ENCODE data around the gene SMIM28. TPM values are rescaled to one million over a fixed set of nuclear protein-coding genes. Genes with fewer than 3 reads are reported as not detected.

Gene SMIM28
- polyA plus RNA-seq, 1 experiment = not detected

GRCh38 chr6:138378463-138378862 lies 758 bp downstream of the SMIM28 start:
- ChIA-PET CTCF (no interaction called here), POLR2A (no interaction called here)
- Histone ChIP-seq H3K9me3 (ENCODE audit: control insufficient read depth, insufficient read depth, low read length) (no peaks in the 10 kb centered on the region; the same call in 1 of the 2 replicates), H3K27ac (ENCODE audit: low read depth, low read length) (no peak overlapping the region), H3K27me3 (ENCODE audit: control insufficient read depth, insufficient read depth, low read length) (peaks cover 7% of the 10 kb centered on the region), H3K4me3 (ENCODE audit: low read depth, low read length) (no peak overlapping the region)
- TF ChIP-seq, protein P1, sequence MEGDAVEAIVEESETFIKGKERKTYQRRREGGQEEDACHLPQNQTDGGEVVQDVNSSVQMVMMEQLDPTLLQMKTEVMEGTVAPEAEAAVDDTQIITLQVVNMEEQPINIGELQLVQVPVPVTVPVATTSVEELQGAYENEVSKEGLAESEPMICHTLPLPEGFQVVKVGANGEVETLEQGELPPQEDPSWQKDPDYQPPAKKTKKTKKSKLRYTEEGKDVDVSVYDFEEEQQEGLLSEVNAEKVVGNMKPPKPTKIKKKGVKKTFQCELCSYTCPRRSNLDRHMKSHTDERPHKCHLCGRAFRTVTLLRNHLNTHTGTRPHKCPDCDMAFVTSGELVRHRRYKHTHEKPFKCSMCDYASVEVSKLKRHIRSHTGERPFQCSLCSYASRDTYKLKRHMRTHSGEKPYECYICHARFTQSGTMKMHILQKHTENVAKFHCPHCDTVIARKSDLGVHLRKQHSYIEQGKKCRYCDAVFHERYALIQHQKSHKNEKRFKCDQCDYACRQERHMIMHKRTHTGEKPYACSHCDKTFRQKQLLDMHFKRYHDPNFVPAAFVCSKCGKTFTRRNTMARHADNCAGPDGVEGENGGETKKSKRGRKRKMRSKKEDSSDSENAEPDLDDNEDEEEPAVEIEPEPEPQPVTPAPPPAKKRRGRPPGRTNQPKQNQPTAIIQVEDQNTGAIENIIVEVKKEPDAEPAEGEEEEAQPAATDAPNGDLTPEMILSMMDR (IDR thresholded peaks at IDR 0.05; ENCODE audit: low read depth, low read length) = no peak
- DNase-seq (ENCODE audit: low read depth, low spot score) = no peak

DNA sequence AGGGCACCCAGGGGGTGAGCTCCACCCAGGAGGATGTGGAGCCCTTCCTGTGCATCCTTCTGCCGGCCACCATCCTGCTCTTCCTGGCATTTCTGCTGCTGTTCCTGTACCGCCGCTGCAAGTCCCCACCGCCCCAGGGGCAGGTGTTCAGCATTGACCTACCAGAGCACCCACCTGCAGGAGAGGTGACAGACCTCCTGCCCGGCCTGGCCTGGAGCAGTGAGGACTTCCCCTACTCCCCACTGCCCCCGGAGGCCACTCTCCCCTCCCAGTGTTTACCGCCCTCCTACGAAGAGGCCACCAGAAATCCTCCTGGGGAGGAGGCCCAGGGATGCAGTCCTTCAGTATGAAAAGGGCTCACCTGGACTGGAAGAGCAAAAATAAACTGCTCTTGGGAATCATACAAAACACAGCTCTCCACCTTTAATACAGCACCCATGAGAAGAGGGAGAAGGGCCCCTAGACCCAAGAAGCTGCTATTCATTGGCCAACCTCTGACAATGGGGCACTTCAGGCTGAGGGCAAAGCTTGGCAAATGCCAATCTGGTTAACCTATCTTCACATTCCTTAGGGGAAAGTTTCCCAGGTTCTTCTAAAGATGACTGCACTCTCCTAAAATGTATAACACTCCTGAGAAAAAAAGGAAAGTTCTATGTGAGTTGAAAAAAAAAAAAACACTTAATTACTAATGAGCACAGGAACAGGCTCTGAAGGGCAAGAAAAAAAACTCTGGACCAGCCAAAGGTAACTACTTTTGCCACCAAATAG lies 5.0 kb downstream of the SMIM28 start:
- Histone ChIP-seq H3K27ac (ENCODE audit: low read depth, low read length) (no peak overlapping the region), H3K27me3 (ENCODE audit: control insufficient read depth, insufficient read depth, low read length) (peaks cover 4% of the 10 kb centered on the region), H3K9me3 (ENCODE audit: control insufficient read depth, insufficient read depth, low read length) (no peaks in the 10 kb centered on the region; the same call in 1 of the 2 replicates), H3K4me3 (ENCODE audit: low read depth, low read length) (no peak overlapping the region)
- no peak for DNase-seq (ENCODE audit: low read depth, low spot score)
- POLR2A ChIA-PET = no interaction called here
- TF ChIP-seq, protein P1 (IDR thresholded peaks at IDR 0.05; ENCODE audit: low read depth, low read length) = no peak
- CTCF ChIA-PET = no interaction called here

DNA sequence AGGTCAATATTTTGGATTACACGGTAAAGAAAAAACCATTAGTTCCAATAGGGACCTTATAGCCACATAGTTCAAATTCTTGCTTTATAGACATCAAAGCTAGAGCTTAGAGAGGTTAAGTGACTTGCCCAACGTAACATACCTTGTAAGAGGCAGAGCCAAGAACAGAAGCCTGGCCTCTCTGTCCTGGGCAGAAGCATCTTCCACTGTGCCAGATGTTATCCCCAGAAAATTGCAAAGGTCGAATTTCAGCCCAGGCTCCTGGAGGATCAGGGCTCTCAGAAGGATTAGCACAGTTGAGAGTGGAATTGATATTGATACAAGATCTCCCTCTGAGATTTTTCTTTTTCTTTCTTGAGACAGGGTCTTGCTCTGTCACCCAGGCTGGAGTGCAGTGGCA lies 6.1 kb downstream of the SMIM28 start:
- TF ChIP-seq, protein P1 (IDR thresholded peaks at IDR 0.05; ENCODE audit: low read depth, low read length) = no peak
- DNase-seq (ENCODE audit: low read depth, low spot score) = no peak
- ChIA-PET POLR2A (no interaction called here), CTCF (no interaction called here)
- Histone ChIP-seq H3K4me3 (ENCODE audit: low read depth, low read length) (no peak overlapping the region), H3K9me3 (ENCODE audit: control insufficient read depth, insufficient read depth, low read length) (no peaks in the 10 kb centered on the region; the same call in 1 of the 2 replicates), H3K27ac (ENCODE audit: low read depth, low read length) (no peak overlapping the region), H3K27me3 (ENCODE audit: control insufficient read depth, insufficient read depth, low read length) (no peaks in the 10 kb centered on the region)

DNA sequence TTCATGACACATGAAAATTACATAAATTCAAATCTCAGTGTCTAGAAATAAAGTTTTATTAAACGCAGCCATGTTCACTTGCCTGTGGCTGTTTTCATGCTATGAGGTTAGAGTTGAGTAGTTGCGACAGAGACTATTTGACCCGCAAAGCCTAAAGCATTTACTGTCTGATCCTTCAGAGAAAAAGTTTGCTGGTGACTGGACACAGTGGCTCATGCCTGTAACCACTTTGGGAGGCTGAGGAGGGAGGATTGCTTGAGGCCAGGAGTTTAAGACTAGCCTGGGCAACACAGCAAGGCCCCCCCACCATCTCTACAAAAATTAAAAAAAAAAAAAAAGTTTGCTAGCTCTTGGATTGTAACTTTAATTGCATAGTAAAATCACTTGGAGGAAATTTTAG lies 9.2 kb downstream of the SMIM28 start:
- Histone ChIP-seq H3K9me3 (ENCODE audit: control insufficient read depth, insufficient read depth, low read length) (no peaks in the 10 kb centered on the region; the same call in 1 of the 2 replicates), H3K27me3 (ENCODE audit: control insufficient read depth, insufficient read depth, low read length) (no peaks in the 10 kb centered on the region), H3K27ac (ENCODE audit: low read depth, low read length) (no peak overlapping the region), H3K4me3 (ENCODE audit: low read depth, low read length) (no peak overlapping the region)
- DNase-seq (ENCODE audit: low read depth, low spot score) = no peak
- ChIA-PET POLR2A (no interaction called here), CTCF (no interaction called here)
- TF ChIP-seq, protein P1 (IDR thresholded peaks at IDR 0.05; ENCODE audit: low read depth, low read length) = no peak

DNA sequence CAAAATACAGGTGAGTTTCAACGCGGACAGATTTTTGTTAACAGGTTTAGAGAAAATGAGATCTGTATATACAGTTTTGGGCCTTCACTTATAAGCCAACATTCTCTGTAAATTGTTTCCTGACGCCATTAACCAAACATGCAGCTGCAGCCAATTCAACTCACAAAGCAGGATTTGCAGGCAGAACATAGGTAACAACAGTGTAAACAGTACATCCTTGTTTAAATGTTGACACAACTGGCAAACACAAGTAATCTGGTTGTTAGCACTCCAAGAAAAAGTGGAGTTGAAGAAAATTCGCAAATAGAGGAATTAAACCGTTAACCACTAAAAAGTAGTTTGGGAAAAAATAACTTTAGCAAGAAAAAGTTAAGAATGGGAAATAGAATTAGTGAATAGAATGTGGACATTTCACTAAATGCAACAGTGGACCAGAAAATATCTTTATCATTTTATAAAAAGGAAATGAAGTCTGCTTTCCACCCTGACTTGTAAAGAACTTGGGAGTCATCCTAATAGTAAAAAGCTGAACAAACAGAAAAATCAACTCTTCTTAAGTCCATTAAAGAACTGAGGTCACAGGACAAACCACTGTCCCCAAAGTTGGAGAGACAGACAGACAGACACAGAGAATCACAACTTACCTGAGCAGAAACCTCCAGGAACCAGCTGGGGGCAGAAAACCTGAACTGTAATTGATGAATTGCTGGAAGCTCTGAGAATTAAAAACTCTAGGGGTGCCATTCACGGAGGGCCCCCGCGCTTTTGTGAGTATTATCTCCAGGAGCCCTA lies 10.1 kb downstream of the SMIM28 start:
- Histone ChIP-seq H3K27me3 (ENCODE audit: control insufficient read depth, insufficient read depth, low read length) (peaks cover 3% of the 10 kb centered on the region), H3K27ac (ENCODE audit: low read depth, low read length) (no peak overlapping the region), H3K4me3 (ENCODE audit: low read depth, low read length) (no peak overlapping the region), H3K9me3 (ENCODE audit: control insufficient read depth, insufficient read depth, low read length) (no peaks in the 10 kb centered on the region)
- TF ChIP-seq, protein P1 (IDR thresholded peaks at IDR 0.05; ENCODE audit: low read depth, low read length) = no peak
- CTCF ChIA-PET = no interaction called here
- DNase-seq (ENCODE audit: low read depth, low spot score) = no peak
- POLR2A ChIA-PET = no interaction called here

Data from AG04450 (cell line).